Measurements from ENCODE around the gene BAZ1B.
"Not testable (repeated sequence)": the region's sequence is repeated elsewhere in the genome, so short reads cannot be mapped to it uniquely, and the experiment has no call there.

Gene BAZ1B

GRCh38 chr7:73425356-73425983 lies 96.6 kb downstream of the BAZ1B start:
- ATAC-seq (no peak), DNase-seq (no peak)
- peaks cover 7% of the 10 kb centered on the region for H3K27me3 Mint-ChIP-seq
- H3K4me1 Mint-ChIP-seq: no peaks in the 10 kb centered on the region
- no peak overlapping the region for H3K4me3 Mint-ChIP-seq
- no peaks in the 10 kb centered on the region for H3K36me3 Mint-ChIP-seq (ENCODE audit: low read depth)
- no peak overlapping the region for H3K27ac Mint-ChIP-seq
- no peaks in the 10 kb centered on the region for H3K9me3 Mint-ChIP-seq

- H3K27ac Mint-ChIP-seq: no peak overlapping the region
- H3K36me3 Mint-ChIP-seq (ENCODE audit: low read depth): no peaks in the 10 kb centered on the region
- no peaks in the 10 kb centered on the region for H3K9me3 Mint-ChIP-seq
- peaks cover 7% of the 10 kb centered on the region for H3K27me3 Mint-ChIP-seq
- H3K4me1 Mint-ChIP-seq: no peaks in the 10 kb centered on the region
- no peak overlapping the region for H3K4me3 Mint-ChIP-seq
- ATAC-seq (no peak), DNase-seq (no peak)
Observed at GRCh38 chr7:73424489-73424885, 97.6 kb downstream of the BAZ1B start.

- Mint-ChIP-seq H3K36me3 (ENCODE audit: low read depth) (no peaks in the 10 kb centered on the region), H3K4me1 (no peaks in the 10 kb centered on the region), H3K4me3 (no peak overlapping the region), H3K9me3 (no peaks in the 10 kb centered on the region), H3K27me3 (peaks cover 7% of the 10 kb centered on the region), H3K27ac (no peak overlapping the region)
- no peak for DNase-seq
- no peak for ATAC-seq
Observed at GRCh38 chr7:73423519-73424488, 98.3 kb downstream of the BAZ1B start.

- not testable (repeated sequence) for DNase-seq; H3K9me3 Mint-ChIP-seq; H3K4me3 Mint-ChIP-seq; H3K36me3 Mint-ChIP-seq (ENCODE audit: low read depth); ATAC-seq; H3K27me3 Mint-ChIP-seq; H3K27ac Mint-ChIP-seq; H3K4me1 Mint-ChIP-seq
Observed at GRCh38 chr7:73420610-73421009, 101.5 kb downstream of the BAZ1B start.

GRCh38 chr7:73420016-73420415 lies 102.1 kb downstream of the BAZ1B start:
- DNase-seq; H3K4me1 Mint-ChIP-seq; H3K36me3 Mint-ChIP-seq (ENCODE audit: low read depth); H3K27me3 Mint-ChIP-seq; H3K9me3 Mint-ChIP-seq; H3K4me3 Mint-ChIP-seq; H3K27ac Mint-ChIP-seq: not testable (repeated sequence)
- ATAC-seq: peak; percentile 14

- ATAC-seq: no peak
- Mint-ChIP-seq H3K27me3 (no peaks in the 10 kb centered on the region), H3K36me3 (ENCODE audit: low read depth) (no peaks in the 10 kb centered on the region), H3K27ac (no peak overlapping the region), H3K4me3 (no peak overlapping the region), H3K9me3 (no peaks in the 10 kb centered on the region), H3K4me1 (no peaks in the 10 kb centered on the region)
- no peak for DNase-seq
Observed at GRCh38 chr7:73418113-73418703, 103.9 kb downstream of the BAZ1B start.

- H3K4me1 Mint-ChIP-seq; DNase-seq; H3K36me3 Mint-ChIP-seq (ENCODE audit: low read depth); ATAC-seq; H3K27me3 Mint-ChIP-seq; H3K27ac Mint-ChIP-seq; H3K4me3 Mint-ChIP-seq; H3K9me3 Mint-ChIP-seq: not testable (repeated sequence)
Observed at GRCh38 chr7:73410541-73411131, 111.5 kb downstream of the BAZ1B start.

GRCh38 chr7:73404860-73405259 lies 117.2 kb downstream of the BAZ1B start:
- ATAC-seq; DNase-seq; H3K36me3 Mint-ChIP-seq (ENCODE audit: low read depth): not testable (repeated sequence)

GRCh38 chr7:73399185-73400050 lies 122.7 kb downstream of the BAZ1B start:
- H3K27ac Mint-ChIP-seq: peak overlapping the region; percentile 76
- H3K4me3 Mint-ChIP-seq; H3K9me3 Mint-ChIP-seq; H3K36me3 Mint-ChIP-seq (ENCODE audit: low read depth); H3K27me3 Mint-ChIP-seq; H3K4me1 Mint-ChIP-seq: not testable (repeated sequence)
- ATAC-seq: peak; percentile 33
- peak; percentile 59 for DNase-seq

More at GRCh38 chr7:73404860-73405259, 117.2 kb downstream of the BAZ1B start:
- not testable (repeated sequence) for H3K9me3 Mint-ChIP-seq, H3K4me3 Mint-ChIP-seq, H3K4me1 Mint-ChIP-seq, H3K27me3 Mint-ChIP-seq, H3K27ac Mint-ChIP-seq

GRCh38 chr7:73397521-73398281 lies 124.4 kb downstream of the BAZ1B start:
- Mint-ChIP-seq H3K4me3 (no peak overlapping the region), H3K4me1 (no peaks in the 10 kb centered on the region), H3K27me3 (peaks cover 3% of the 10 kb centered on the region), H3K36me3 (ENCODE audit: low read depth) (no peaks in the 10 kb centered on the region), H3K9me3 (no peaks in the 10 kb centered on the region), H3K27ac (no peak overlapping the region)
- ATAC-seq (no peak), DNase-seq (no peak)

GRCh38 chr7:73395538-73396503 lies 126.3 kb downstream of the BAZ1B start:
- ATAC-seq: no peak
- H3K4me1 Mint-ChIP-seq: no peaks in the 10 kb centered on the region
- H3K36me3 Mint-ChIP-seq (ENCODE audit: low read depth): no peaks in the 10 kb centered on the region
- no peak overlapping the region for H3K27ac Mint-ChIP-seq
- DNase-seq: no peak
- no peak overlapping the region for H3K4me3 Mint-ChIP-seq
- peaks cover 7% of the 10 kb centered on the region for H3K27me3 Mint-ChIP-seq
- H3K9me3 Mint-ChIP-seq: no peaks in the 10 kb centered on the region

- no peak for DNase-seq
- H3K4me1 Mint-ChIP-seq: no peaks in the 10 kb centered on the region
- no peaks in the 10 kb centered on the region for H3K36me3 Mint-ChIP-seq (ENCODE audit: low read depth)
- no peak overlapping the region for H3K27ac Mint-ChIP-seq
- ATAC-seq: no peak
- H3K4me3 Mint-ChIP-seq: no peak overlapping the region
- peaks cover 8% of the 10 kb centered on the region for H3K9me3 Mint-ChIP-seq
- H3K27me3 Mint-ChIP-seq: peaks cover 7% of the 10 kb centered on the region
Observed at GRCh38 chr7:73394422-73394821, 127.7 kb downstream of the BAZ1B start.

All from activated naive CD8-positive, alpha-beta T cell treated with anti-CD3 and anti-CD28 coated beads, Interleukin-2, amount 50 U/mL, for 24 hours (primary cell).